A549 (cell line): Measurements from ENCODE around the gene NR2C2. TPM values are rescaled to one million over a fixed set of nuclear protein-coding genes. Genes with fewer than 3 reads are reported as not detected.

ENCODE experiments used
- ATAC-seq, 2 experiments: fragments of 200-7000 bp in 1 of 2; fragments of >200 bp in 1 of 2; cut with Nextera tagmentation in 1 of 2; cut with Tn5 transposase in 1 of 2; 3 replicates each; pipeline versions ENCODE4 v1.8.0 to v1.9.1; 2018 to 2020; ENCODE audit warnings: mild to moderate bottlenecking in 1 of 2, moderate library complexity in 1 of 2
- CTCF ChIA-PET: fragments of 300-600 bp; sonication (Branson Sonifier 250); formaldehyde crosslinking; extraction: SDS; loops from one replicate; lab custom pipeline; 2021; ENCODE audit warnings: antibody characterized with exemption, inconsistent platforms; lab: Yijun Ruan, JAX
- POLR2A ChIA-PET: fragments of 350-600 bp; formaldehyde crosslinking; extraction: SDS; loops from one replicate; lab custom pipeline; 2021; ENCODE audit warnings: antibody characterized with exemption, inconsistent platforms; lab: Yijun Ruan, JAX
- DNase-seq, 2 experiments: peaks; one replicate each; pipeline versions ENCODE4 v3.0.0 to v3.0.0-alpha.2; 2011 to 2016; ENCODE audit warnings: low read depth in 1 of 2, low spot score in 1 of 2
- FAIRE-seq: peaks from 2 replicates; lab custom pipeline; 2011; peaks lifted over from hg19 to GRCh38; lab: Jason Lieb, UNC
- H3K27ac ChIP-seq, 2 experiments: fragments of >200 bp; sonication (Bioruptor Twin); formaldehyde crosslinking; 3 replicates each; pipeline ENCODE4 v1.5.1; 2016 to 2017
- H3K4me1 ChIP-seq: fragments of >200 bp; sonication (Bioruptor Twin); formaldehyde crosslinking; 3 replicates; pipeline ENCODE4 v1.6.1; 2016
- H3K4me2 ChIP-seq: fragments of >200 bp; sonication (Bioruptor Twin); formaldehyde crosslinking; 3 replicates; pipeline ENCODE4 v1.6.1; 2016
- H3K4me3 ChIP-seq: fragments of >200 bp; sonication (Bioruptor Twin); formaldehyde crosslinking; 3 replicates; pipeline ENCODE4 v1.5.1; 2016
- H3K9me3 ChIP-seq: fragments of >200 bp; sonication (Bioruptor Twin); formaldehyde crosslinking; 3 replicates; pipeline ENCODE4 v1.6.1; 2016
- CBX8 ChIP-seq: fragments of 200-600 bp; sonication (generic); IDR thresholded peaks from 2 replicates; pipeline ENCODE4 v1.6.1; 2016
- CHD2 ChIP-seq: fragments of 150-350 bp; IDR thresholded peaks from 2 replicates; pipeline ENCODE4 v1.6.1; 2014; ENCODE audit warnings: low read length; ENCODE audit not compliant: partially characterized antibody
- CHD4 ChIP-seq: fragments of 200-600 bp; sonication (generic); IDR thresholded peaks from 2 replicates; pipeline ENCODE4 v1.6.1; 2016; ENCODE audit warnings: antibody characterized with exemption, mild to moderate bottlenecking, borderline replicate concordance
- EHF ChIP-seq: fragments of 250-450 bp; sonication (Bioruptor Pico); IDR thresholded peaks from 2 replicates; pipeline ENCODE4 v1.5.0; 2020; ENCODE audit warnings: mild to moderate bottlenecking
- EHMT2 ChIP-seq: fragments of 200-600 bp; sonication (generic); IDR thresholded peaks from 2 replicates; pipeline ENCODE4 v1.6.1; 2016; ENCODE audit warnings: antibody characterized with exemption, low read depth, mild to moderate bottlenecking, moderate library complexity
- FOSL2 ChIP-seq, 2 experiments: fragments of 450-650 bp in 1 of 2; fragments of >200 bp in 1 of 2; sonication (Bioruptor Twin) in 1 of 2; formaldehyde crosslinking; IDR thresholded peaks; 2 replicates each; pipeline versions ENCODE4 v1.5.0 to v1.6.1; 2016 to 2020; ENCODE audit warnings: mild to moderate bottlenecking in 1 of 2, moderate library complexity in 1 of 2
- FOXS1 ChIP-seq: fragments of 250-450 bp; sonication (Bioruptor Pico); IDR thresholded peaks from 2 replicates; pipeline ENCODE4 v1.5.0; 2020; ENCODE audit warnings: mild to moderate bottlenecking, moderate library complexity
- GATA3 ChIP-seq: IDR thresholded peaks from 2 replicates; pipeline ENCODE4 v1.6.1; 2012; ENCODE audit warnings: borderline replicate concordance
- HOXA7 ChIP-seq: fragments of 250-450 bp; sonication (Bioruptor Pico); IDR thresholded peaks from 2 replicates; pipeline ENCODE4 v1.5.0; 2020; ENCODE audit warnings: mild to moderate bottlenecking, moderate library complexity
- HOXB13 ChIP-seq: fragments of 250-450 bp; sonication (Bioruptor Pico); IDR thresholded peaks from 2 replicates; pipeline ENCODE4 v1.5.0; 2020; ENCODE audit warnings: low read depth, mild to moderate bottlenecking, moderate library complexity
- HOXB5 ChIP-seq: fragments of 250-450 bp; sonication (Bioruptor Pico); IDR thresholded peaks from 2 replicates; pipeline ENCODE4 v1.5.0; 2020; ENCODE audit warnings: mild to moderate bottlenecking, moderate library complexity
- KDM5A ChIP-seq: fragments of 200-600 bp; sonication (generic); IDR thresholded peaks from 2 replicates; pipeline ENCODE4 v1.6.1; 2016; ENCODE audit warnings: antibody characterized with exemption, mild to moderate bottlenecking
- MYC ChIP-seq: IDR thresholded peaks from 2 replicates; pipeline ENCODE4 v1.6.1; 2012; ENCODE audit warnings: mild to moderate bottlenecking, inconsistent platforms, low read length, improper control_type of control experiment, borderline replicate concordance
- NFE2L2 ChIP-seq: fragments of 150-350 bp; conservative IDR thresholded peaks from 2 replicates; pipeline ENCODE4 v1.6.1; 2014; ENCODE audit warnings: low read length
- PHF8 ChIP-seq: fragments of 200-600 bp; sonication (generic); IDR thresholded peaks from 2 replicates; pipeline ENCODE4 v1.6.1; 2016; ENCODE audit warnings: low read depth, mild to moderate bottlenecking, antibody characterized with exemption, moderate library complexity, borderline replicate concordance
- POLR2A ChIP-seq: IDR thresholded peaks from 2 replicates; pipeline ENCODE4 v1.6.1; 2012; ENCODE audit warnings: mild to moderate bottlenecking, low read length
- RARB ChIP-seq: fragments of 250-450 bp; sonication (Bioruptor Pico); IDR thresholded peaks from 2 replicates; pipeline ENCODE4 v1.8.0; 2021; ENCODE audit warnings: mild to moderate bottlenecking, moderate library complexity
- RNF2 ChIP-seq: fragments of 200-600 bp; sonication (generic); IDR thresholded peaks from 2 replicates; pipeline ENCODE4 v1.6.1; 2016; ENCODE audit warnings: low read depth, mild to moderate bottlenecking, antibody characterized with exemption, moderate library complexity, borderline replicate concordance
- TFCP2L1 ChIP-seq: fragments of 250-450 bp; sonication (Bioruptor Pico); IDR thresholded peaks from 2 replicates; pipeline ENCODE4 v1.5.0; 2021; ENCODE audit warnings: mild to moderate bottlenecking
- ZNF302 ChIP-seq: fragments of 250-450 bp; sonication (Bioruptor Pico); IDR thresholded peaks from 2 replicates; pipeline ENCODE4 v1.9.0; 2021; ENCODE audit warnings: inconsistent platforms, mild to moderate bottlenecking, moderate library complexity
- ZSCAN20 ChIP-seq: fragments of 250-450 bp; sonication (Bioruptor Pico); IDR thresholded peaks from 2 replicates; pipeline ENCODE4 v1.8.0; 2022; ENCODE audit warnings: mild to moderate bottlenecking, moderate library complexity
- WGBS: methylation state at CpG from one replicate; pipeline ENCODE4 v1.1.6; 2017; ENCODE audit errors: missing lambda C conversion rate; 5-methylcytosine and 5-hydroxymethylcytosine counted together
- polyA plus RNA-seq, 4 experiments: library from polyadenylated mRNA; depleted of rRNA in 3 of 4; stranded (reverse); fragments of >200 nt; fragmentation: RNase III in 1 of 4; extraction: RNeasy Plus Mini Kit Qiagen cat#74134 plus additional on column Dnase treatment in 1 of 4; gene quantifications; 2 replicates in 3 of 4; 3 replicates in 1 of 4; pipeline ENCODE4 v1.2.3, GENCODE V29; 2011 to 2017
- TF ChIP-seq, protein P1 (sequence below): fragments of 250-450 bp; sonication (Bioruptor Pico); IDR thresholded peaks from 2 replicates; pipeline ENCODE4 v1.5.0; 2020; ENCODE audit warnings: low read depth, mild to moderate bottlenecking, moderate library complexity
- TF ChIP-seq, protein P2 (sequence below): fragments of >200 bp; sonication (Bioruptor Twin); formaldehyde crosslinking; IDR thresholded peaks from 3 replicates; pipeline ENCODE4 v1.5.1; 2016
- TF ChIP-seq, protein P3 (sequence below): fragments of 250-450 bp; sonication (Bioruptor Pico); IDR thresholded peaks from 2 replicates; pipeline ENCODE4 v1.5.0; 2021; ENCODE audit warnings: mild to moderate bottlenecking, moderate library complexity, borderline replicate concordance

Gene NR2C2
- polyA plus RNA-seq, 2 of the 4 experiments (the other 2 are of a cell fraction): 14.6 to 20.2 TPM

DNA sequence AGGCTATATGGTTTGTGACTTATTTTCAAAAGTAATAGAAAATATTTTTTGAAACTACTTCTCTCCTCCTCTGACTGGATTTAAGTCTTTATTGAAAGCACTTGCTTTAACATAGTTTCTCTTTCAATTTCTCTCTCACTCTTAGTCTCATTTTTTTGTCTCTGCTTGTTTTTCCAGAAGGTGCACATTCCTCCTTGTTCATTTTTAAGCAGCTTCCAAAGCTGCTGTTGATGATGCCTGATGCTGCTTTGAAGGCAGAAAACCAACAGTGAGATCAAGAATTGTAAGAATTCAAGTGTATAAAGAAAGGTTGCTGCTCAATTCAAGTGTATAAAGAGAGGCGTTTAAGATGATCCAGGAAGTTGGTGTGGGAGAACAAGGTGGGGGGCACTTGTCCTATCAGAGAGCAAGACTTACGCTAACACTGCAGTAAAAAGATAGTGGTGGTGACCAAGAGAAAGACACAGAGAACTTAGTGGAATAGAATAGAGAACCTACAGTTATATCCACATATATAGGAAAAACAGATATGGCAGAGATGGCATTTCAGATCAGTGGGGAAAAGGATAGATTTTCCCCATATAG, 12.1 kb downstream of the NR2C2 start:
- H3K27ac ChIP-seq: no peak overlapping the region
- TF ChIP-seq, protein P1, sequence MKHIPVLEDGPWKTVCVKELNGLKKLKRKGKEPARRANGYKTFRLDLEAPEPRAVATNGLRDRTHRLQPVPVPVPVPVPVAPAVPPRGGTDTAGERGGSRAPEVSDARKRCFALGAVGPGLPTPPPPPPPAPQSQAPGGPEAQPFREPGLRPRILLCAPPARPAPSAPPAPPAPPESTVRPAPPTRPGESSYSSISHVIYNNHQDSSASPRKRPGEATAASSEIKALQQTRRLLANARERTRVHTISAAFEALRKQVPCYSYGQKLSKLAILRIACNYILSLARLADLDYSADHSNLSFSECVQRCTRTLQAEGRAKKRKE (CRISPR knock-in tag): no peak
- TF ChIP-seq HOXB5 (CRISPR knock-in tag) (no peak), ZNF302 (no peak), ZSCAN20 (CRISPR knock-in tag) (no peak), GATA3 (no peak), EHF (no peak), POLR2A (no peak), CHD4 (no peak), PHF8 (no peak)
- H3K4me1 ChIP-seq: no peaks in the 10 kb centered on the region
- ChIA-PET POLR2A (no interaction called here), CTCF (interaction anchor here (1.3 kb wide), 1 partner anchor 33 kb away, joined by 3 read pairs; no protein-coding TSS in a partner anchor)
- DNase-seq (no peak), FAIRE-seq (no peak), ATAC-seq (no peak)
- 93% methylated on average over 2 of the region's 2 CpGs for WGBS
- no peak overlapping the region for H3K4me3 ChIP-seq
- H3K9me3 ChIP-seq: no peaks in the 10 kb centered on the region
- H3K4me2 ChIP-seq: no peak overlapping the region

DNA sequence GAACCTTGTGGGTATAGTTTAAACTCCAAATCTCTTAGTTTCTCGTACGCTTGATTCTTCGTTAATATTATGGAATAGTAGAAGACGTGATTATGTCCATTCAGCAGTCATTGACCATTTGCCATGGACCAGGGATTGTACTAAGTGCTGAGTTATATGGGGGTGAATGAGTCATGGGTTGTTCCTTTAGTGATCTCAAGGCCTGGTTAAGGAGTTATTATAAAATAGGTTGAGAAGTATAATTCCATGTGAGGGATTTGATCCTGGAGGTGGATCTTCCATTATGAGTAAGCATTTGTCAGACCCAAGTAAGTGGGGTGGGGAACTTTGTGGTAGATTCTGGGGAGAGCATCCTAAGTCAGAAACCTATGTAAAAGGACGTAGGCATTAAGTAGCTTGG, 15.4 kb downstream of the NR2C2 start:
- Histone ChIP-seq H3K4me1 (no peaks in the 10 kb centered on the region), H3K4me3 (no peak overlapping the region), H3K9me3 (peaks cover 6% of the 10 kb centered on the region; the same call in 2 of the 3 replicates), H3K27ac (no peak overlapping the region), H3K4me2 (no peak overlapping the region)
- FAIRE-seq (peak; percentile 18), ATAC-seq (no peak), DNase-seq (no peak)
- ChIA-PET CTCF (no interaction called here), POLR2A (no interaction called here)
- TF ChIP-seq EHMT2 (no peak), PHF8 (no peak), FOSL2 (IDR thresholded peaks at IDR 0.05) (no peak), FOSL2 (CRISPR knock-in tag; IDR thresholded peaks at IDR 0.05) (no peak), HOXB13 (CRISPR knock-in tag) (no peak), NFE2L2 (no peak), RARB (CRISPR knock-in tag) (no peak), CHD4 (no peak), MYC (no peak), FOXS1 (CRISPR knock-in tag) (no peak), HOXA7 (CRISPR knock-in tag) (no peak), ZNF302 (no peak), TFCP2L1 (CRISPR knock-in tag) (no peak), CHD2 (no peak), RNF2 (no peak), HOXB5 (CRISPR knock-in tag) (no peak), KDM5A (no peak), CBX8 (no peak)
- TF ChIP-seq, protein P2, sequence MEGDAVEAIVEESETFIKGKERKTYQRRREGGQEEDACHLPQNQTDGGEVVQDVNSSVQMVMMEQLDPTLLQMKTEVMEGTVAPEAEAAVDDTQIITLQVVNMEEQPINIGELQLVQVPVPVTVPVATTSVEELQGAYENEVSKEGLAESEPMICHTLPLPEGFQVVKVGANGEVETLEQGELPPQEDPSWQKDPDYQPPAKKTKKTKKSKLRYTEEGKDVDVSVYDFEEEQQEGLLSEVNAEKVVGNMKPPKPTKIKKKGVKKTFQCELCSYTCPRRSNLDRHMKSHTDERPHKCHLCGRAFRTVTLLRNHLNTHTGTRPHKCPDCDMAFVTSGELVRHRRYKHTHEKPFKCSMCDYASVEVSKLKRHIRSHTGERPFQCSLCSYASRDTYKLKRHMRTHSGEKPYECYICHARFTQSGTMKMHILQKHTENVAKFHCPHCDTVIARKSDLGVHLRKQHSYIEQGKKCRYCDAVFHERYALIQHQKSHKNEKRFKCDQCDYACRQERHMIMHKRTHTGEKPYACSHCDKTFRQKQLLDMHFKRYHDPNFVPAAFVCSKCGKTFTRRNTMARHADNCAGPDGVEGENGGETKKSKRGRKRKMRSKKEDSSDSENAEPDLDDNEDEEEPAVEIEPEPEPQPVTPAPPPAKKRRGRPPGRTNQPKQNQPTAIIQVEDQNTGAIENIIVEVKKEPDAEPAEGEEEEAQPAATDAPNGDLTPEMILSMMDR: no peak
- TF ChIP-seq, protein P3, sequence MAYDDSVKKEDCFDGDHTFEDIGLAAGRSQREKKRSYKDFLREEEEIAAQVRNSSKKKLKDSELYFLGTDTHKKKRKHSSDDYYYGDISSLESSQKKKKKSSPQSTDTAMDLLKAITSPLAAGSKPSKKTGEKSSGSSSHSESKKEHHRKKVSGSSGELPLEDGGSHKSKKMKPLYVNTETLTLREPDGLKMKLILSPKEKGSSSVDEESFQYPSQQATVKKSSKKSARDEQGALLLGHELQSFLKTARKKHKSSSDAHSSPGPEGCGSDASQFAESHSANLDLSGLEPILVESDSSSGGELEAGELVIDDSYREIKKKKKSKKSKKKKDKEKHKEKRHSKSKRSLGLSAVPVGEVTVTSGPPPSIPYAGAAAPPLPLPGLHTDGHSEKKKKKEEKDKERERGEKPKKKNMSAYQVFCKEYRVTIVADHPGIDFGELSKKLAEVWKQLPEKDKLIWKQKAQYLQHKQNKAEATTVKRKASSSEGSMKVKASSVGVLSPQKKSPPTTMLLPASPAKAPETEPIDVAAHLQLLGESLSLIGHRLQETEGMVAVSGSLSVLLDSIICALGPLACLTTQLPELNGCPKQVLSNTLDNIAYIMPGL (CRISPR knock-in tag): no peak
- 88% methylated on average over 5 of the region's 5 CpGs for WGBS
